ENCODE results near the gene WDR62. TPM values are rescaled to one million over a fixed set of nuclear protein-coding genes. Genes with fewer than 3 reads are reported as not detected.

The WDR62 gene
- polyA plus RNA-seq (ENCODE audit: insufficient read length in 12 of 12): 1 to 10 TPM in 11 of 12 donors, not detected in 1; 2.2 to 4.9 (median 3.1) TPM
- long read RNA-seq, donor 1: 0 reads
- long read RNA-seq, donor 2: 0 reads
- long read RNA-seq, donor 3: 0 reads
- long read RNA-seq, donor 4, partial matches to known transcripts: 0 of 1 reads
- long read RNA-seq, donor 4, other reads (novel, unspliced or antisense): 0 of 1 reads
- long read RNA-seq, donor 5: 0 reads
- long read RNA-seq, donor 6: 0 reads
- long read RNA-seq, donor 7: 0 reads
- long read RNA-seq, donor 8: 0 reads
- long read RNA-seq, donor 9: 0 reads
- long read RNA-seq, donor 10: 0 reads
- long read RNA-seq, donor 11: 0 reads

- no peak for DNase-seq
These were observed at the start of gene WDR62 for GRCh38 chr19:36054733-36055686. WDR62 (plus strand) TSS chr19:36054897; CDS start chr19:36054972, 75 bp downstream.

GRCh38 chr19:36006955-36007354 is 47.7 kb upstream of the WDR62 start:
- no peak for DNase-seq

GRCh38 chr19:36008336-36008978 is 46.2 kb upstream of the WDR62 start, which contains the start of gene SYNE4:
SYNE4 (minus strand) TSS chr19:36008813; CDS start chr19:36008681, 132 bp downstream.
- no peak for DNase-seq

- DNase-seq: peak; percentile 56
These were observed 45.5 kb upstream of the WDR62 start for GRCh38 chr19:36009220-36009619.

- DNase-seq: no peak
These were observed 44.9 kb upstream of the WDR62 start for GRCh38 chr19:36009633-36010379.

- DNase-seq: no peak
These were observed 44.3 kb upstream of the WDR62 start for GRCh38 chr19:36010402-36010801.

- no peak for DNase-seq
These were observed 41.3 kb upstream of the WDR62 start for GRCh38 chr19:36013280-36014011.

- peak; percentile 98 for DNase-seq
These were observed 40.4 kb upstream of the WDR62 start, which contains the start of gene ALKBH6 for GRCh38 chr19:36014012-36014924. ALKBH6 (minus strand) TSS chr19:36014213; CDS start chr19:36013397, 816 bp downstream.

- no peak for DNase-seq
These were observed 35.5 kb upstream of the WDR62 start for GRCh38 chr19:36019061-36019670.

- DNase-seq: no peak
These were observed 31.3 kb upstream of the WDR62 start for GRCh38 chr19:36023432-36023831.

- no peak for DNase-seq
These were observed 29.2 kb upstream of the WDR62 start for GRCh38 chr19:36025541-36025940.

- DNase-seq: no peak
These were observed 28.4 kb upstream of the WDR62 start for GRCh38 chr19:36026091-36026876.

- DNase-seq: no peak
These were observed 27.0 kb upstream of the WDR62 start for GRCh38 chr19:36027696-36028095.

GRCh38 chr19:36028313-36029041 is 26.2 kb upstream of the WDR62 start:
- no peak for DNase-seq

- DNase-seq: no peak
These were observed 24.2 kb upstream of the WDR62 start for GRCh38 chr19:36030264-36031148.

GRCh38 chr19:36031308-36031707 is 23.4 kb upstream of the WDR62 start:
- no peak for DNase-seq
